GM12872 (cell line): ENCODE measurements around the gene PBX1.

Experiments used
- TF ChIP-seq, protein P1 (sequence below): IDR thresholded peaks from 3 replicates; pipeline ENCODE4 v1.5.1; 2011; ENCODE audit warnings: low read depth, mild to moderate bottlenecking, low read length, moderate library complexity; ENCODE audit not compliant: insufficient read depth

The PBX1 gene

DNA sequence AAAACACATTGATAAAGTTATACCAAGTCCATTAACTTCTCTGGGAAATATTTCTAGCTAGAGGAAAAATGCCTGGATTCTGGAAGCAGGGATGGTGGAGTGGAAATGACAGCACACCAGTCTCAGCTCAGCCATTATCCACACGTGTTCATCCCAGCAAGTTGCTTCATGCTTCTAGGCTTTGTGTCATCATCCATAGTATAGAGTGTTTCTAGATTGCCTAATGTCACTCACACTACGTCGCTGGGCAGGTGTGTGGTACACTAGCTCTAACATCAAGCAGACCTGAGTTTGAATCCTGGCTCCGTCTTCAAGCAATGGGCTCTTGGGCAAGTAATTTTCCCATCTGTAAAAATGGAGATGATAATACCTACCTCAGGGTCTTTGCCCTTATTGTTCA is 326.3 kb downstream of the PBX1 start:
- TF ChIP-seq, protein P1, sequence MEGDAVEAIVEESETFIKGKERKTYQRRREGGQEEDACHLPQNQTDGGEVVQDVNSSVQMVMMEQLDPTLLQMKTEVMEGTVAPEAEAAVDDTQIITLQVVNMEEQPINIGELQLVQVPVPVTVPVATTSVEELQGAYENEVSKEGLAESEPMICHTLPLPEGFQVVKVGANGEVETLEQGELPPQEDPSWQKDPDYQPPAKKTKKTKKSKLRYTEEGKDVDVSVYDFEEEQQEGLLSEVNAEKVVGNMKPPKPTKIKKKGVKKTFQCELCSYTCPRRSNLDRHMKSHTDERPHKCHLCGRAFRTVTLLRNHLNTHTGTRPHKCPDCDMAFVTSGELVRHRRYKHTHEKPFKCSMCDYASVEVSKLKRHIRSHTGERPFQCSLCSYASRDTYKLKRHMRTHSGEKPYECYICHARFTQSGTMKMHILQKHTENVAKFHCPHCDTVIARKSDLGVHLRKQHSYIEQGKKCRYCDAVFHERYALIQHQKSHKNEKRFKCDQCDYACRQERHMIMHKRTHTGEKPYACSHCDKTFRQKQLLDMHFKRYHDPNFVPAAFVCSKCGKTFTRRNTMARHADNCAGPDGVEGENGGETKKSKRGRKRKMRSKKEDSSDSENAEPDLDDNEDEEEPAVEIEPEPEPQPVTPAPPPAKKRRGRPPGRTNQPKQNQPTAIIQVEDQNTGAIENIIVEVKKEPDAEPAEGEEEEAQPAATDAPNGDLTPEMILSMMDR = no peak

DNA sequence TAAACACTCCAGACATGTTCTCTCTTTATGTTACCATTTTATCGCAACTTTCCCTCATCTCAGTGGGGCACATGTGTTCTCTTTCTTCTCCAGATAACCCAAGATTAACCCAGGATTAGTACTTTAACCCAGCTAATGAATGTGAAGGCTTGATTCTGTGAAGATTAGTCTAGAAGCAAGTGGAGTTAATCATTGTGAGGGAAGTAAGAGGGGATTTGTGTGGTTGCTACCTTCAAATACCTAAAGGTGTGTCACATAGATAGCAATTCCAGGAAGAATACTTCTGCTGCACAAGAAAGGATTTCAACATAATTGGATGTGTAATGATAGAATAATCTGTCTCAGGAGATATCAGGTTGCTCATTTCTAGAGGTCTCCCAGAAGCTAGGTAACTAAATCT is 327.1 kb downstream of the PBX1 start:
- TF ChIP-seq, protein P1 = no peak

DNA sequence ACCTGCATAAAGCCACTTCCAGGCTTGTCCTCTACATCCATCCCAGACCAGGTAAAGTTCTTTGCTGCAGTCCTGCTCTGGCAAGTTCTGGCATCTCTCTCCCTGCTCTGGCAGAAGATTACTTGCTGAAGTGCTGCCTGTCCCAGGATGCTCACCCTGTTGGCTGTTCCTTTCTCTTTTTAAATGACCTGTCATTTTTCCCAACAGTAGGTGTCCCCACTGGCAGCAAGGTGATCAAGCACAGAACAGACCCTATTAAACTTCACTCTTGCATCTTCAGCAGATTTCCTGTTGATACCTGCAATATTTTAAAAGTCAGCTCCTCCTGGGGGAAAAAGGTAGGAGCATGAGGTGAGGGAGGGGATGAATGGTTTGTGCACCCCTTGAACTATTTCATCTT is 332.6 kb downstream of the PBX1 start:
- TF ChIP-seq, protein P1 = no peak

DNA sequence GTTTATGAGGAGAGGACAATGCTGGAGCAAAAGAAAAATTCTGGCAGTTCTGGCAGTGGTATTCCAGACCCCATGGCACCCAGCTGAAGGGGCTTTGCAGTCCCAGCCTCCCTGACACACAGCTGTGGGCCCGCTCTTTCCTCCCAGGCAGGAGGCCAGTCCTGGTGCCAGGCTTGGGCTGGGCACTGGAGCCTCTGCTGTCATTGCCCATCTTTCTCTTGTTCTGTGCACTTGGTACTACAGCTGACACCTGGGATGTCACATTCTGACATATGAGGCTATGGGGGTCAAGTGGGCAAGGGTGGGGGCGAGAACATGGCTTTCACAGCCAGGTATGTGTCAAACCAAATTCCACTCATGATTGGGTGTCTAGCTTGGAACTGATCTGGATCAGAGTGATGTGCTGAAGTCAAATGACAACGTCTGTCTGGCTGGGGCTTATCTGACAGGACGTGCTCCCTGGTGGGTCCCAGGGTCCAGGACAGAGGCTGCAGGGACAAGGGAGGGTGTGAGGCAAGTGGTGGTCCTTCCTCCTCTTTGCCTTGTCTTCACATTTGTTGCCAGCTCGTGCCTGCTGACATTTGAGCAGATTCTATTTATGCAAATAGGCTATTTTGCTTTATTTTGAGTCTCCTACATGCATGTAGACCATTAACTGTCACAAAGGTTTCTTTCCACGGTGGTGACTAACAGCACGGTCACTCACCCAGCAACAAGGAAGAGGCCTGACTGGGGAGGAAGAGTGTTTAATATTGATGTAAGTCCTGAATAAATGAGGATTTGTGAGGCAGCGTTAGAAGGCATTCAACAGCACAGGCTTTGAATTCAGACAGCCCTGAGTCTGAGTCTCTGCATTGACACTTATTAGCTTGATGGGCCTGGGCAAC is 336.3 kb downstream of the PBX1 start:
- TF ChIP-seq, protein P1 = no peak

DNA sequence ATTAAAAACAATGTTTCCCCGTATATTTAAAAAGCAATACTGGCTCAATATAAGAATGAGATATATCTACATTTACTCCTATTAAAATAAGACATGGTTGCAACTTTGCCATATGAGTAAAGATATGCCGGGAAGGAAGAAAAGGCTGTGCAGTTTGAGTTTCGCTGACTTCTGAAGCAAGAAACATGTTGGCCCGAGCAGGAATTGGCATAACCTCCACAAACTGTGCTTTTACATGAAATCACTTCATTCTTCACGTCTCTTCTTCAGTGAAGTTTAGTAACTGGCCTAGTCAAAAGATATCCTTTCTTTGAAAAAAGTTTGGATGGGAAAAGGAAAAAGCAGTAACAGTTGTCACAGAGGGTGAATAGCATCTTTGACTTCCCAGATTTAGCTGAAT is 342.0 kb downstream of the PBX1 start:
- TF ChIP-seq, protein P1 = no peak
